AG09309 (cell line): ENCODE measurements around the gene KIAA0753.
"Not testable (repeated sequence)": the region's sequence is repeated elsewhere in the genome, so short reads cannot be mapped to it uniquely, and the experiment has no call there.

ENCODE experiments used
- DNase-seq: peaks from one replicate; pipeline ENCODE4 v3.0.0-alpha.2; 2010; ENCODE audit warnings: low read depth
- H3K4me3 ChIP-seq: 2 replicates; pipeline ENCODE4 v1.5.1; 2011; ENCODE audit warnings: mild to moderate bottlenecking, low read depth, low read length, moderate library complexity; ENCODE audit not compliant: control insufficient read depth
- CTCF ChIP-seq: IDR thresholded peaks from 2 replicates; pipeline ENCODE4 v1.5.1; 2011; ENCODE audit warnings: mild to moderate bottlenecking, low read depth, low read length, inconsistent platforms; ENCODE audit not compliant: insufficient read depth, control insufficient read depth; ENCODE audit errors: missing control alignments

Gene KIAA0753

GRCh38 chr17:6602141-6602540 lies 38.4 kb downstream of the KIAA0753 start:
- no peak overlapping the region for H3K4me3 ChIP-seq
- TF ChIP-seq CTCF = no peak
- DNase-seq = no peak

- DNase-seq = no peak
- H3K4me3 ChIP-seq = no peak overlapping the region
- no peak for TF ChIP-seq CTCF
Observed at GRCh38 chr17:6599364-6599763, 41.1 kb downstream of the KIAA0753 start.

- no peak for TF ChIP-seq CTCF
- H3K4me3 ChIP-seq = no peak overlapping the region
- no peak for DNase-seq
Observed at GRCh38 chr17:6597727-6598126, 42.8 kb downstream of the KIAA0753 start.

GRCh38 chr17:6596941-6597340 lies 43.6 kb downstream of the KIAA0753 start:
- TF ChIP-seq CTCF = no peak
- no peak for DNase-seq
- no peak overlapping the region for H3K4me3 ChIP-seq

GRCh38 chr17:6596511-6596910 lies 44.0 kb downstream of the KIAA0753 start:
- TF ChIP-seq CTCF = no peak
- H3K4me3 ChIP-seq = no peak overlapping the region
- DNase-seq = no peak

GRCh38 chr17:6596081-6596480 lies 44.4 kb downstream of the KIAA0753 start:
- no peak for TF ChIP-seq CTCF
- DNase-seq = no peak
- no peak overlapping the region for H3K4me3 ChIP-seq

- DNase-seq, H3K4me3 ChIP-seq: not testable (repeated sequence)
Observed at GRCh38 chr17:6593371-6593770, 47.1 kb downstream of the KIAA0753 start.
